GM19395 (cell line): ENCODE data around the gene MANEAL.

ENCODE experiments used
- ATAC-seq: cut with Tn5 transposase; IDR thresholded peaks from one replicate; pipeline ENCODE4 v1.9.1; 2021; ENCODE audit warnings: mild to moderate bottlenecking, moderate library complexity; ENCODE audit not compliant: unreplicated experiment

MANEAL gene

DNA sequence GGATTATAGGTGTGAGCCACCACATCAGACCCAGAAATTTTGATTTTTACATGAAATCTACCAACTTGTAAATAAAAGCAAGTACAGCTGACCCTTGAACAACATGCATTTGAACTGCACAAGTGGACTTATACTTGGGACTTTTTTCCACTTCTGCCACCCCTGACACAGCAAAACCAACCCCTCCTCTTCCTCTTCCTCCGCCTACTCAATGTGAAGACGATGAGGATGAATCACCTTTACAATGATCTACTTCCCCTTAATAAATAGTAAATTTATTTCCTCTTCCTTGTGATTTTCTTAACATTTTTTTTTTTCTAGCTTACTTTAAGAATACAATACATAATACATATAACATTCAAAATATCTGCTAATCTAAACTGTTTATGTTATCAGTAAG lies 31.9 kb downstream of the MANEAL start:
- ATAC-seq, result no peak

DNA sequence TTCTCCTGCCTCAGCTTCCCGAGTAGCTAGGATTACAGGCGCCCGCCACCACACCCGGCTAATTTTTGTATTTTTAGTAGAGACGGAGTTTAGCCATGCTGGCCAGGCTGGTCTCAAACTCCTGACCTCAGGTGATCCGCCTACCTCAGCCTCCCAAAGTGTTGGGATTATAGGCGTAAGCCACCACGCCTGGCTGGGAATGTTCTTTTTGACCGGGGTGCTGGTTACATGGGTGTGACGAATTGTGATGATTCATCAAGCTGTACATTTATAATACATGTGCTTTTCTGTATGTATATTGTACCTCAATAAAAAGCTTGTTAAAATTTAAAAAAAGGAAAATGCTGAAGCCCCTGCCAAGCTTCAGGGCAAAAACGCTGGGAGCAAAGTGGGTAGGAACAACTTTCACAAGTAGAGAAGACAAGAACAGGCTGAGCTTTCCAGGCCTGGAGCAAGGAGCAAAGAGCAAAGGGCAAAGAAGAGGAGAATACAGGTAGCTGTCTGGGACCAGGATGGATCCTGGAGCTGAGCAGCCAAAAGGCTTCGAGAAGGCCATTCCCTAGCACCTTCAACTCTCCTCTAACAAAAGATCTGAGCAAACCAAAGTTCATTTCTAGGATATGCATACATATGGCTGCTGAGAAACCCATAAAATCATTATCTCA lies 34.9 kb downstream of the MANEAL start:
- ATAC-seq, result no peak

DNA sequence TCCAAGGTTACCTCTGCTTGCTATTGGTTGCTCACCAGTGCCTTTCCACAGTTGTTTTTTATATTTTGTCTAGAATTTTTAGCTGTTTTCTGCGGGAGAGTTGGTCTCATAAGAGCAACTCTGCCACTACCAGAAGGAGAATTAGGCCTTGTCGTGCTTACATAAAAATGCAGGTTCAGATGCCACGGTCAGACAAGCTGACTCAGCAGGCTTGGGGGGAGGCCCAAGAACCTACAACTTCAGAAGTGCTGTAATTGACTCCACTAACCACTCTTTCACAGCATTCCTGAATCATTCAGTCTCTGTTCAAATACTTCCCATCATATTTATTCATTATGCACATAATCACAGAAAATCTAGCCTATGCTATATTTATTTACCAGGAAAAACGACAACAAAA lies 37.5 kb downstream of the MANEAL start:
- no peak for ATAC-seq

DNA sequence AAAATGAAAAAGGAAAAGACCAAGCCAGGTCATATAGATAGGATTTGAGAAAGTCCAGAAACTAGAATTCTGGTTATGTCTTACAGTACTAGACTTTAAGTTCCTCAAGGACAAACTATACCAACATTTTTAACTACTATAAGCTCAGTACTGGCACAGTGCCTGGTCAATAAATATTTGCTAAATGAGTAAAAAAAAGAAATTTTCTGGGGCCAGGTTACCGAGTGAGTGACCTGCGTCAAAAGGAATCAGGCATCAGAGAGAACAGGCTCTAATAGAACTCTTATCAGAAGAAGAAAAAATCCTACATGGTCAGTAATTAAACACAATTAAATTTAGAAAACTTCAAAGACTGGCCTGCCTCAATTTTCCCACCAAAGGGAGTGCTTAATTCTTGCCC lies 38.2 kb downstream of the MANEAL start:
- no peak for ATAC-seq

DNA sequence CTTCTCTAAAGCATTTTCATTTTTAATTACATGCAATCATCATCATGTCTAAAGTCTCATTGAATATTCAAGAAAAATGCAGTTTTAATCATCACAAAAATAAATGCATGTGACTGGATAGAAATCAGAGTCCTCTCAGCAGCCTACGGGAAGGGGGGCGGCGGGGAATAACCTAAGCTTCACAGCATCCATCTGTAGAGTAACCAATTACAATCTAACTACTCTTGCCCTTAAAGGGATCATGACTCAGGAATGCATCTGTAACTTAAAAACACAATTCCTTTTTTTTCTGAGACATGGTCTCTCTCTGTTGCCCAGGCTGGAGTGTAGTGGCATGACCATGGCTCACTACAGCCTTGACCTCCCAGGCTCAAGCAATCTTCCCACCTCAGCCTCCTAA lies 43.1 kb downstream of the MANEAL start:
- ATAC-seq, result no peak

DNA sequence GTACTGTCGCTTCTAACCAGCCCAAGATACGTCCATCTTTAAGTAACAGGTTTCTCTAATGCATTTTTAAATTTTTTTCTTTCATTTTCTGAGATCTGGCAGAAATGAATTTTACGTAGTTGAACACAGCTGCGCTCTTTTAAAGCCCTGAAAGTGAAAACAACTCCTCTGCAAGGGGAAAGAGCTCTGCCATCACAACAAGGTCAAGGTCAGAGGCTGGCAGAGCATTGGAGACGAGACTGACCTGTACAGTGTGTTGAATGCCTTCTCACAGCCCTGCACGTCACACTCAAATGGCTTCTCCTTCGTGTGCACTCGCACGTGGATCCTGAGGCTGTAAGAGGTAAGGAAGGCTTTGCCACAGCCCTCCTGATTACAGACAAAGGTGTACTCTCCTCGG lies 46.0 kb downstream of the MANEAL start:
- ATAC-seq, result no peak

DNA sequence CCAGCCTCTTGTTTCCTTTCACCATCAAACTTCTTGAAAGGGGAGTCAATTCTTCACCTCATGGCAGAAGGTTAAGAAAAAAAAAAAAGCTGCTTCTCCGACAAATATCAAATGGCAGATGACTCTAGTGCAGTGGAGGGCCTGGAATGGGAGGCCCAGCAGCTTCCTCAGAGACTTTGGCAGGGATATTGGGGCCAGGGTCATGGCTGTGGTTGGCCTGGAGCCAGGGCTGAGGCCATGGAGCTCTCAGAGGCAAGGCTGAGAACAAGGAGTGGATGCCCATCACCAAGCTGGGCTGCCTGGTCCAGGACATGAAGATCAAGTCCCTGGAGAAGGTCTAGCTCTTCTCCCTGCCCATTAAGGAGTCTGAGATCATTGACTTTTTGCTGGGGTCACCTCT lies 47.1 kb downstream of the MANEAL start:
- no peak for ATAC-seq

DNA sequence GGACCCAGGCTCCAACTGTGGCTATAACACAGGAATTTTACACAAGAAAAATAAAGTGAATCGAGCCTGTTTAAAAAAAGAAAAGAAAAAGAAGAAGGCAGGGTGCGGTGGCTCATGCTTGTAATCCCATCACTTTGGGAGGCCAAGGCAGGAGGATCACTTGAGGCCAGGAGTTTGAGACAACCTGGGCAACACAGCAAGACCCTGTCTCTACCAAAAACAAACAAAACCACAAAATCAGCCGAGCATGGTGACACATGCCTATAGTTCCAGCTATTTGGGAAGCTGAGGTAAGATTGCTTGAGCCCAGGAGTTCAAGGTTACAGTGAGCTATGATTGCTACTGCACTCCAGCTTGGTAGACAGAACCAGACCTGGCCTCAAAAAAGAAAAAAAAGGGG lies 48.0 kb downstream of the MANEAL start:
- ATAC-seq, result no peak

DNA sequence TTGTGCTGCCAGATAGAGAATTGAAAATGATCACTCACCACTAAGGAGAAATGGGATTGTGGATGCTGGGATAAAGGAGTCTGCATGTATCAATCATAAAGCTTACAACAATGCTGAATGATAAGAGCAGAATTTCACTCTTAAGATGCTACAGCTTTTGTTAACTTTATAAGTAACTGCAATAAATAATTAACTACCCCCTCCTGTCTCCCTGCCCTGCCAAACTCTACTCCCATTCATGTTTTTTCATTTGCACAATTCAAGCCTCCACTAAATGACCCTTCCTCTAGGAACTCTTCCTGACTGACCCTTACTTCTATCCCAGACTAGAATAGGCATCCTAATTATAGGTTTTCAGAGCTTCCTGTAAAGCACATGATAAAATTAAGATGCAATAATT lies 50.9 kb downstream of the MANEAL start:
- ATAC-seq, result no peak

DNA sequence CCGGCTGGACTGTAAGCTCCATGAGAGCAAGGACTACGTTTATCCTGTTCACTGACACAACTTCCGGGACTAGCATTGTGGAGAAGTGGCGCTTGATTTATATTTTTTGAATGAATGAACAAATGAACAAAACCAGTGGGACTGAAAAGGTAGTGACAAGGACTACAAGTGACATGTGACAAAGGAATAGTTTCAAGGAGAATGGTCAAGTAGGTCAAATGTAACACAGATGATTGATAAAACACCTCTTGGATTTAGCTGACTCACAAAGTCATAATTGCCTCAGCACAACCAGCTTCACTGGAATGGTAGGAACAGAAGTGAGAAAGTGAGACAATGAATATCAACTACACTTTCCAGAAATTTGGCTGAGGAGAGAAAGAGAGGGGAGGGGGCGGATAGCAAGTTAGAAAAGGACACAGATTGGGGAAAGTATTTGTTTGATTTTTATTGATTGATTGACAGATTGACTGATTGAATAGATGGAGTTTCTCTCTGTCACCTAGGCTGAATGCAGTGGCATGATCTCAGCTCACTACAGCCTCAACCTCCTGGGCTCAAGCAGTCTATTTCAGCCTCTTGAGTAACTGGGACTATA lies 51.5 kb downstream of the MANEAL start:
- ATAC-seq, result no peak

DNA sequence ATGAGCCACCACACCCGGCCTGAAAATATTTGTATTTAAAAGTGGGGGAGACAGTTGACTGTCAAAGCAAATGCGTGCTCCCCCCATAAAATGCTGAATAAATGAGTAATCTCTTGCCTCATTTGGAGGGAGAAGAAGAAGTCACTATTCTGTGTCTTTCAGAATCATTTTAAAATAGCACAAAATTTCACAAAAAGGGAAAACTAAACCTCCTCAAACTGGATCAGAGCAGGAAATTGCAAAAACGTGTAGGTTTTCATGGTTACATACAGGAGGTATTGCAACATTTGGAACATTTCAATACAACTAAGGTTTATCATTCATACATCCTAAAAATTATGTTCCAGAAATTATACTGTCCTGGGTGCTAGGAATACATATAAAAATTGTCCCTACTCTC lies 52.1 kb downstream of the MANEAL start:
- ATAC-seq, result no peak

DNA sequence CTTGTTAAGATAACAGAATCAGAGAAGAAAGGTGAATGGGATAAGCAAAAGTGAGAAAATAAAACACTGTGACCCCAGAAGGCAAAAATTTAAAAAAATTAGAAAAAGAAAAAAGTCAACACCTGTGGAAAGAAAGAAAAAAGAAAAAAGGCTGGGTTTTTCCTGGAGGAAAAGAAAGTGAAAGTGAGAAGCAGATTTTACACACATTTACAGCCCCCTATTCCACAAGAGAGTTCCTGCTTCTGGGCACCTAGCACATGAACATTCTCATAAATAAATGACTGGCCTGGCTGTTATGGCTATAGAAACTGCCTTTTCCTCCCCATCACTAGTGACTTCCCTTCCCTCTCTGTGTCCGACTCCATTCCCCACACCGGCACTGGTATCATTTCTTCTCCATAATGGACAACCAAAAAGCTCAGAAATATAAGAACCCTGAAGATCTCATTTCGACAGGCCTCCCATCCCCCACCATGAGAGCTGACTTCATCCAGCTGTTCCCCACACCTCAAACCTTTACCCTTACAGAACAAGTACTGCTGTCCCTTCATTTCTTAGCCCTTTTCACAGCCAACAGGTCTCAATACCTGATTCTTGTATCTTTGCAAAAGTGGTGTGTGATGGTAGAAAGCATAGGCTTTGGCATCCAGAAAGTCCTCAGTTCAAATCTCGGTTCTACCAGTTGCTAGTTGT lies 53.1 kb downstream of the MANEAL start:
- no peak for ATAC-seq

DNA sequence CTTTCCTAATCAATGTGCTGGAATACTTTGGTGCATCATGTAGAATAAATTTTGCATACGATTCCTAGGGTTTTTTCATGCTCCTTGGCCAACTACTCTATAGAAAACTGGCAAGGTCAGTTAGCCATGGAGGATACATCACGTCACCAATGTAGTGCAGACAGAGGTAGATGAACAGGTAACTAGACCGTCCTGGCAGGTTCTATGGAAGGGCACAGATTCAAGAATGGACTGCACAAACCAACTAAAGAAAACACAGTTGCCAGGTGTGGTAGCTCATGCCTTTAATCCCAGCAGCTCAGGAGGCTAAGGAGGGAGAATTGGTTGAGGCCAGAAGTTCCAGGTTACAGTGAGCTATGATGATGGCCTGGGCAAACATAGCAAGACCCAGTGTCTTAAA lies 55.8 kb downstream of the MANEAL start:
- ATAC-seq, result no peak

DNA sequence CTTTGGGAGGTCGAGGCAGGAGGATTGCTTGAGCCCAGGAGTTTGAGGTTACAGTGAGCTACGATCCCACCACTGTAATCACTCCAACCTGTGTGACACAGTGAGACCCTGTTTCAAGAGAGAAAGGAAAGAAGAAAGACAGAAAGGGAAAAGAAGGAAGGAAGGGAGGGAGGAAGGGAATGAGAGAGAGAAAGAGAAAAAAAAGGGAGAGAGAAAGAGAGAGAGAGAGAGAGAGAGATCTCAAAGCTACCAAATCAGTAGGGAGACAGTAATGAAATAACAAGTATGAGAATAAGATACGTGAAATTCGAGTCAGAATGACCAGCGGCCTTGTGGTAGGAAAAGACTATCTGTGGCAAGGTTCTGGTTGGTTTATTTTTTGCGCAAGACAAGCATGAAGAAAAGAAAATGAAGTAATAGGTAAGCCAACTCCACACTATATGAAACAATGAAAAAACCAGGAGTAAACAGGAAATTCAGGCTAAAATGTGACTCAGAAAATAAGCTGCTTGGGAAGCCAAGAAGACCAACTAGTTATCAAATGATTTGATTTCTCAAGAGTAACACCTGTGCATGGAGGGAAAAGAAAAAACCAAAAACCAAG lies 56.8 kb downstream of the MANEAL start:
- no peak for ATAC-seq
